HepG2 (cell line): ENCODE data around the gene OR10A3.

ENCODE experiments used
- KLF16 ChIP-seq, 2 experiments: sonication (generic) in 1 of 2; formaldehyde crosslinking in 1 of 2; IDR thresholded peaks; 2 replicates each; pipeline versions ENCODE4 v1.6.1 to v1.8.0; 2016 to 2023; ENCODE audit warnings: missing genetic modification reagents in 2 of 2, missing compliant biosample characterization in 1 of 2
- ZNF639 ChIP-seq: conservative IDR thresholded peaks from 2 replicates; pipeline ENCODE4 v1.6.1; 2018; ENCODE audit warnings: missing genetic modification reagents

GRCh38 chr11:7936615-7937014 is 4.9 kb downstream of the OR10A3 start:
- TF ChIP-seq KLF16 (CRISPR knock-in tag; IDR thresholded peaks at IDR 0.05) = no peak
- TF ChIP-seq ZNF639 (CRISPR knock-in tag) = no peak
